Gastrocnemius medialis (tissue), 4 donors: ENCODE data around the gene MTHFSD. TPM values are rescaled to one million over a fixed set of nuclear protein-coding genes. Genes with fewer than 3 reads are reported as not detected.

Source experiments
- ATAC-seq, 2 donors: fragments of 150-250 bp; one replicate each; pipeline ENCODE4 v1.9.1; 2016
- DNase-seq, 2 donors: peaks; one replicate each; pipeline ENCODE4 v3.0.0-alpha.2; 2019
- H3K27ac ChIP-seq, 4 donors: fragments of 200-600 bp; sonication (generic); 1 replicate in 1 of 4; 2 replicates in 3 of 4; pipeline ENCODE4 v1.5.1; 2016 to 2018; ENCODE audit warnings: mild to moderate bottlenecking in 2 of 4, moderate library complexity in 1 of 4
- H3K27me3 ChIP-seq, 3 donors: fragments of 200-600 bp; sonication (generic) in 2 of 3; 1 replicate in 1 of 3; 2 replicates in 2 of 3; pipeline versions ENCODE4 v1.5.1 to v1.6.0; 2016 to 2019; ENCODE audit warnings: mild to moderate bottlenecking in 1 of 3, moderate library complexity in 1 of 3
- H3K36me3 ChIP-seq, 2 donors: fragments of 200-600 bp; sonication (generic) in 1 of 2; one replicate each; pipeline ENCODE4 v1.5.1; 2017 to 2018
- H3K4me1 ChIP-seq, 2 donors: fragments of 200-600 bp; sonication (generic) in 1 of 2; one replicate each; pipeline ENCODE4 v1.5.1; 2016 to 2017; ENCODE audit warnings: mild to moderate bottlenecking in 2 of 2
- H3K4me3 ChIP-seq, 4 donors: fragments of 200-600 bp; sonication (generic) in 3 of 4; 1 replicate in 1 of 4; 2 replicates in 3 of 4; pipeline ENCODE4 v1.5.1; 2016 to 2019; ENCODE audit warnings: mild to moderate bottlenecking in 2 of 4
- H3K9me3 ChIP-seq, 3 donors: fragments of 200-600 bp; sonication (generic) in 2 of 3; 1 replicate in 1 of 3; 2 replicates in 2 of 3; pipeline ENCODE4 v1.5.1; 2016 to 2019
- CTCF ChIP-seq, 5 experiments: fragments of 450-650 bp in 3 of 5; fragments of 200-600 bp in 2 of 5; sonication (generic) in 2 of 5; IDR thresholded peaks in 4 of 5; conservative IDR thresholded peaks in 1 of 5; 1 replicate in 4 of 5; 2 replicates in 1 of 5; pipeline ENCODE4 v1.5.1; 2016 to 2019; ENCODE audit warnings: antibody characterized with exemption in 5 of 5, mild to moderate bottlenecking in 3 of 5, moderate library complexity in 3 of 5
- POLR2A ChIP-seq, 2 donors: fragments of 450-650 bp; IDR thresholded peaks; one replicate each; pipeline ENCODE4 v1.6.1; 2017; ENCODE audit warnings: antibody characterized with exemption in 2 of 2, mild to moderate bottlenecking in 2 of 2, moderate library complexity in 2 of 2
- in situ Hi-C, 4 donors: fragments of 200-750 bp; cut with MboI; loops; one replicate each; pipeline versions ENCODE4 v1.15.0 to v1.8.0; 2017; ENCODE audit warnings: low sequenced_read_pairs in 4 of 4
- intact Hi-C: fragments of 100-400 bp; cut with DNase I; formaldehyde crosslinking; loops from one replicate; pipeline ENCODE4 v1.15.1; 2023; ENCODE audit warnings: low total_unique reads
- total RNA-seq, 4 donors: library from RNA; depleted of rRNA; stranded (reverse); fragments of >200 nt; gene quantifications; one replicate each; pipeline versions ENCODE4 v1.1.0 to v1.2.3, GENCODE V29; 2016

The MTHFSD gene
- total RNA-seq, 4 donors from 2014 or later, result 10.9 to 31.2 (median 16.0) TPM

DNA sequence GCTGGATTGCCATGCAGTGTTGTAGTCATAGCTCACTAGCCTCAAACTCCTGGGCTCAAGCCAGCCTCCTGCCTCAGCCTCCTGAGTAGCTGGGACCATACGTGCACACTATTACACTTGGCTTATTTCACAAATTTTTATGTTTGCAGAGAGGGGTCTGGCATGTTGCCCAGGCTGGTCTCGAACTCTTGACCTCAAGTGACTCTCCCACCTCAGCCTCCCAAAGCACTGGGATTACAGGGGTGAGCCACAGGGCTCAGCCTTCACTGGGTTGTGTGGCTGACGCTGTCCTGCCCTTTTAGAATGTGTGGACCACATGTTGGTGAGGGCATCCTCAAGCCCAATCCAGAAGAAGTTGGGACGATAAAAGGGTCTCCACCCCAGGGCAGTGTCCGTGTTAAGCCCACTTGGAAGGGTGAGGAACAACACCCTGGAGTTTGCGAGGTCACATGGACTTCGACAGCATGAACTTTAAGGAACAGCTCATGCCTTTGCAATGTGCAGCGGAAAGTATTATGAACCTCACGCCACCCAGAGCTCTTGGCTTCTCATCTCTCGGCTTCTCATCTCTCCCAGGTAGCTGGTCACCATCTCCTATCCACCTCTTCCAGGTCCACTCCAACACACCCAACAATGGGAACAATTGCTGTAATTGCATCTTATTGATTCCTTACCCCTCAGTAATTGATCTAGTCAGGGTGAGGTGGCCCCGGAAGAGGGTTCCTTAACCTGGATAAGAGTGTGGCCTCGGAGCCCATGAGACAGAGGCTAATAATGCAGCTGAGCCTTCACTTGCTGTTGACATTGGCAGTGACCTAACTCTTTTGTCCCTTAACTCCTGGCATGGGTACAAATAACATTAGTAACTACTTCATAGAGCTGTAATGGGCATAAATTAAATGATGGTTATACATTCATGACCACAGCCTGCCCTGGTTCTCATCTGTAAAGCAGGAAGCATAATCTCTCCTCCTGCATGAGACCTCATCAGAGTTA lies 30.0 kb upstream of the MTHFSD start:
- H3K4me1 ChIP-seq, result peaks cover 0 to 10% of the 10 kb centered on the region in 2 donors
- peak overlapping the region in 1 of 4 donors; percentile 71 for H3K27ac ChIP-seq
- no peak for TF ChIP-seq POLR2A (IDR thresholded peaks at IDR 0.05)
- no peak for TF ChIP-seq CTCF (IDR thresholded peaks at IDR 0.05 in 4 of 5, conservative IDR thresholded peaks at IDR 0.05 in 1 of 5)
- H3K36me3 ChIP-seq, result no peaks in the 10 kb centered on the region
- in situ Hi-C loops (loop anchor here in 3 of 4 donors (10.0 to 25.0 kb wide), 2 partner anchors 170 to 177 kb away; no protein-coding TSS in a partner anchor), intact Hi-C loops (no loop called here)
- DNase-seq (no peak), ATAC-seq (no peak)
- no peak overlapping the region for H3K4me3 ChIP-seq
- H3K9me3 ChIP-seq, result no peaks in the 10 kb centered on the region
- H3K27me3 ChIP-seq, result peaks cover under 1 to 4% (median 2%) of the 10 kb centered on the region in 3 donors

- in situ Hi-C loops, result loop anchor here in 3 of 4 donors (10.0 to 25.0 kb wide), 2 partner anchors 171 to 178 kb away; no protein-coding TSS in a partner anchor
- Histone ChIP-seq H3K4me1 (peaks cover 0 to 10% of the 10 kb centered on the region in 2 donors), H3K36me3 (no peaks in the 10 kb centered on the region), H3K9me3 (no peaks in the 10 kb centered on the region), H3K27me3 (peaks cover 9% of the 10 kb centered on the region in 3 donors), H3K27ac (no peak overlapping the region), H3K4me3 (no peak overlapping the region)
- DNase-seq (no peak), ATAC-seq (no peak)
- TF ChIP-seq CTCF (IDR thresholded peaks at IDR 0.05 in 4 of 5, conservative IDR thresholded peaks at IDR 0.05 in 1 of 5) (no peak), POLR2A (IDR thresholded peaks at IDR 0.05) (no peak)
- intact Hi-C loops, result no loop called here
Observed at GRCh38 chr16:86584071-86584685, 29.1 kb upstream of the MTHFSD start.

GRCh38 chr16:86581458-86581857 lies 26.4 kb upstream of the MTHFSD start:
- in situ Hi-C loops (loop anchor here in 3 of 4 donors (10.0 to 25.0 kb wide), 2 partner anchors 173 to 181 kb away; no protein-coding TSS in a partner anchor), intact Hi-C loops (no loop called here)
- no peak for TF ChIP-seq CTCF (IDR thresholded peaks at IDR 0.05 in 4 of 5, conservative IDR thresholded peaks at IDR 0.05 in 1 of 5)
- no peak for TF ChIP-seq POLR2A (IDR thresholded peaks at IDR 0.05)
- ATAC-seq (no peak), DNase-seq (no peak)
- H3K27me3 ChIP-seq, result peaks cover 31 to 33% (median 32%) of the 10 kb centered on the region in 3 donors
- no peaks in the 10 kb centered on the region for H3K9me3 ChIP-seq
- no peak overlapping the region for H3K27ac ChIP-seq
- H3K36me3 ChIP-seq, result no peaks in the 10 kb centered on the region
- no peak overlapping the region for H3K4me3 ChIP-seq
- H3K4me1 ChIP-seq, result peaks cover 2 to 10% of the 10 kb centered on the region in 2 donors

GRCh38 chr16:86580791-86581170 lies 25.7 kb upstream of the MTHFSD start:
- in situ Hi-C loops, result loop anchor here in 3 of 4 donors (10.0 to 25.0 kb wide), 2 partner anchors 174 to 182 kb away; no protein-coding TSS in a partner anchor
- intact Hi-C loops, result no loop called here
- DNase-seq (no peak), ATAC-seq (no peak)
- TF ChIP-seq POLR2A (IDR thresholded peaks at IDR 0.05) (no peak), CTCF (IDR thresholded peaks at IDR 0.05 in 4 of 5, conservative IDR thresholded peaks at IDR 0.05 in 1 of 5) (no peak)
- Histone ChIP-seq H3K27me3 (peaks cover 33 to 35% (median 35%) of the 10 kb centered on the region in 3 donors), H3K9me3 (no peaks in the 10 kb centered on the region), H3K4me3 (no peak overlapping the region), H3K27ac (no peak overlapping the region), H3K36me3 (no peaks in the 10 kb centered on the region), H3K4me1 (peaks cover 4 to 5% of the 10 kb centered on the region in 2 donors)
